T-cell (primary cell): ENCODE measurements around the gene PYGL. TPM values are rescaled to one million over a fixed set of nuclear protein-coding genes. Genes with fewer than 3 reads are reported as not detected.
A peak's percentile ranks its signal among the peaks of the same experiment; 100 is the strongest.

Source experiments
- ATAC-seq, 4 experiments: fragments of 200-7000 bp in 3 of 4; fragments of 150-1000 bp in 1 of 4; cut with Tn5 transposase; replicated peaks in 1 of 4; 1 replicate in 3 of 4; 2 replicates in 1 of 4; pipeline ENCODE4 v1.10.0; 2021; ENCODE audit warnings: moderate library complexity in 3 of 4, mild to moderate bottlenecking in 2 of 4, moderate number of reproducible peaks in 1 of 4
- CTCF ChIA-PET, 2 donors: fragments of 300-600 bp; sonication (Branson Sonifier 250); formaldehyde crosslinking; loops; one replicate each; lab custom pipeline; 2022; ENCODE audit warnings: antibody characterized with exemption in 2 of 2; lab: Charles Lee
- POLR2A ChIA-PET, 2 donors: fragments of 300-600 bp; sonication (Branson Sonifier 250); formaldehyde crosslinking; loops; one replicate each; lab custom pipeline; 2022; ENCODE audit warnings: antibody characterized with exemption in 2 of 2; lab: Charles Lee
- DNase-seq, 35 experiments: peaks; one replicate each; pipeline versions ENCODE4 v3.0.0 to v3.0.0-alpha.2; 2013 to 2023
- H3K27ac ChIP-seq: one replicate; pipeline ENCODE4 v1.5.1; 2013; ENCODE audit warnings: low read length
- H3K27me3 ChIP-seq, 2 experiments: replicated peaks in 1 of 2; 1 replicate in 1 of 2; 2 replicates in 1 of 2; pipeline versions ENCODE4 v1.6.1 to v1.7.0; 2013; ENCODE audit warnings: low read length in 1 of 2, mixed read lengths in 1 of 2; ENCODE audit not compliant: control insufficient read depth in 2 of 2, insufficient read depth in 2 of 2; ENCODE audit errors: extremely low read depth in 1 of 2
- H3K36me3 ChIP-seq, 2 donors: 1 replicate in 1 of 2; 2 replicates in 1 of 2; pipeline versions ENCODE4 v1.6.1 to v1.7.0; 2013; ENCODE audit warnings: low read length in 1 of 2; ENCODE audit not compliant: control insufficient read depth in 2 of 2, insufficient read depth in 1 of 2; ENCODE audit errors: extremely low read depth in 1 of 2
- H3K4me1 ChIP-seq, 2 experiments: 1 replicate in 1 of 2; 2 replicates in 1 of 2; pipeline versions ENCODE4 v1.6.1 to v1.7.0; 2013; ENCODE audit warnings: low read length in 2 of 2, mixed read lengths in 1 of 2; ENCODE audit not compliant: insufficient read depth in 2 of 2, control insufficient read depth in 1 of 2; ENCODE audit errors: extremely low read depth in 1 of 2
- H3K4me3 ChIP-seq, 2 donors: 1 replicate in 1 of 2; 2 replicates in 1 of 2; pipeline versions ENCODE4 v1.5.1 to v1.7.0; 2013; ENCODE audit warnings: mild to moderate bottlenecking in 2 of 2, low read length in 1 of 2, moderate library complexity in 1 of 2; ENCODE audit not compliant: control insufficient read depth in 1 of 2; ENCODE audit errors: extremely low read depth in 1 of 2
- H3K9me3 ChIP-seq: 2 replicates; pipeline ENCODE4 v1.7.0; 2013
- H3K27ac Mint-ChIP-seq, 2 donors: one replicate each; pipeline ENCODE4 v1.8.0; 2020 to 2021; ENCODE audit warnings: mild to moderate bottlenecking in 2 of 2, mixed read lengths in 2 of 2
- H3K27me3 Mint-ChIP-seq, 2 donors: one replicate each; pipeline ENCODE4 v1.8.0; 2021 to 2022; ENCODE audit warnings: mixed read lengths in 2 of 2
- H3K36me3 Mint-ChIP-seq: one replicate; pipeline ENCODE4 v1.8.0; 2021; ENCODE audit warnings: mixed read lengths
- H3K4me1 Mint-ChIP-seq, 3 donors: one replicate each; pipeline ENCODE4 v1.8.0; 2020 to 2022; ENCODE audit warnings: mixed read lengths in 3 of 3, mild to moderate bottlenecking in 1 of 3
- H3K4me3 Mint-ChIP-seq, 3 donors: one replicate each; pipeline ENCODE4 v1.8.0; 2020 to 2022; ENCODE audit warnings: mild to moderate bottlenecking in 3 of 3, mixed read lengths in 3 of 3, moderate library complexity in 3 of 3
- H3K9me3 Mint-ChIP-seq, 3 donors: one replicate each; pipeline ENCODE4 v1.8.0; 2020 to 2022; ENCODE audit warnings: mixed read lengths in 3 of 3
- WGBS: methylation state at CpG from one replicate; pipeline ENCODE4 v1.1.5; 2013; ENCODE audit warnings: missing lambda C conversion rate; ENCODE audit not compliant: insufficient coverage; 5-methylcytosine and 5-hydroxymethylcytosine counted together
- total RNA-seq, 35 experiments: library from RNA in 6 of 35; stranded (reverse) in 6 of 35; fragments of 120-200 nt in 1 of 35; gene quantifications; one replicate each; pipeline versions ENCODE4 v1.2.1 to v1.2.4 and lab custom pipeline; 2013 to 2026

Gene PYGL
- total RNA-seq, 5 donors from 2014 or later (not counting 1 experiment from before 2014, with no cell fraction given): 0.44 to 0.90 (median 0.65) TPM

- ChIA-PET CTCF (no interaction called here), POLR2A (no interaction called here)
- Mint-ChIP-seq H3K4me3 (no peak overlapping the region), H3K36me3 (no peaks in the 10 kb centered on the region), H3K27ac (no peak overlapping the region), H3K4me1 (no peaks in the 10 kb centered on the region), H3K9me3 (no peaks in the 10 kb centered on the region), H3K27me3 (peaks cover 1 to 18% of the 10 kb centered on the region in 2 donors)
- Histone ChIP-seq H3K4me1 (no peaks in the 10 kb centered on the region), H3K9me3 (no peaks in the 10 kb centered on the region), H3K4me3 (no peak overlapping the region), H3K27ac (no peak overlapping the region), H3K27me3 (no peaks in the 10 kb centered on the region), H3K36me3 (no peaks in the 10 kb centered on the region)
- ATAC-seq (no peak), DNase-seq (no peak)
- WGBS: 86% methylated on average over 3 of the region's 5 CpGs
Measured at GRCh38 chr14:50892255-50892654, 52.0 kb downstream of the PYGL start.

- Mint-ChIP-seq H3K27me3 (peaks cover 21 to 31% of the 10 kb centered on the region in 2 donors), H3K27ac (no peak overlapping the region), H3K9me3 (no peaks in the 10 kb centered on the region), H3K4me1 (no peaks in the 10 kb centered on the region), H3K36me3 (no peaks in the 10 kb centered on the region), H3K4me3 (no peak overlapping the region)
- Histone ChIP-seq H3K9me3 (no peaks in the 10 kb centered on the region), H3K4me3 (no peak overlapping the region), H3K27ac (no peak overlapping the region), H3K27me3 (peaks cover 0 to 16% of the 10 kb centered on the region in 2 experiments), H3K4me1 (no peaks in the 10 kb centered on the region), H3K36me3 (no peaks in the 10 kb centered on the region)
- DNase-seq: no peak
- POLR2A ChIA-PET: no interaction called here
- CTCF ChIA-PET: no interaction called here
- no peak for ATAC-seq
Measured at GRCh38 chr14:50887476-50887875, 56.8 kb downstream of the PYGL start.

- ATAC-seq (no peak), DNase-seq (no peak)
- H3K4me3 Mint-ChIP-seq: no peak overlapping the region
- no CpG with 5 or more reads among the region's 1 CpG for WGBS
- no peaks in the 10 kb centered on the region for H3K36me3 Mint-ChIP-seq
- no peak overlapping the region for H3K27ac ChIP-seq
- H3K27me3 ChIP-seq: peaks cover 0 to 21% of the 10 kb centered on the region in 2 experiments
- ChIA-PET CTCF (interaction anchor here in 1 of 2 donors (0.6 kb wide), 1 partner anchor 23 kb away, joined by 4 read pairs; no protein-coding TSS in a partner anchor), POLR2A (interaction anchor here in 1 of 2 donors (0.6 kb wide), 1 partner anchor 1215 kb away, joined by 3 read pairs; no protein-coding TSS in a partner anchor)
- no peaks in the 10 kb centered on the region for H3K36me3 ChIP-seq
- no peak overlapping the region for H3K27ac Mint-ChIP-seq
- no peaks in the 10 kb centered on the region for H3K9me3 ChIP-seq
- no peaks in the 10 kb centered on the region for H3K4me1 ChIP-seq
- H3K4me1 Mint-ChIP-seq: no peaks in the 10 kb centered on the region
- H3K9me3 Mint-ChIP-seq: no peaks in the 10 kb centered on the region
- H3K27me3 Mint-ChIP-seq: peaks cover 30 to 39% of the 10 kb centered on the region in 2 donors
- no peak overlapping the region for H3K4me3 ChIP-seq
Measured at GRCh38 chr14:50883827-50884197, 60.5 kb downstream of the PYGL start.

- Mint-ChIP-seq H3K9me3 (no peaks in the 10 kb centered on the region), H3K36me3 (no peaks in the 10 kb centered on the region), H3K4me1 (no peaks in the 10 kb centered on the region), H3K4me3 (no peak overlapping the region), H3K27me3 (peaks cover 30 to 38% of the 10 kb centered on the region in 2 donors), H3K27ac (no peak overlapping the region)
- ChIA-PET CTCF (interaction anchor here (0.5 to 0.6 kb wide), 4 partner anchors 9 to 1424 kb away, joined by 4 to 5 read pairs (median 4); no protein-coding TSS in a partner anchor), POLR2A (interaction anchor here in 1 of 2 donors (0.6 kb wide), 1 partner anchor 1216 kb away, joined by 3 read pairs; no protein-coding TSS in a partner anchor)
- no peaks in the 10 kb centered on the region for H3K4me1 ChIP-seq
- H3K9me3 ChIP-seq: no peaks in the 10 kb centered on the region
- no peak overlapping the region for H3K4me3 ChIP-seq
- ATAC-seq (no peak), DNase-seq (no peak)
- no peak overlapping the region for H3K27ac ChIP-seq
- WGBS: 91% methylated on average over 2 of the region's 8 CpGs
- no peaks in the 10 kb centered on the region for H3K36me3 ChIP-seq
- H3K27me3 ChIP-seq: peaks cover 0 to 21% of the 10 kb centered on the region in 2 experiments
Measured at GRCh38 chr14:50882932-50883826, 61.1 kb downstream of the PYGL start.

GRCh38 chr14:50875359-50876070, 68.8 kb downstream of the PYGL start:
- H3K27me3 ChIP-seq: peaks cover 4 to 23% of the 10 kb centered on the region in 2 experiments
- H3K4me1 Mint-ChIP-seq: peaks cover 34 to 45% (median 43%) of the 10 kb centered on the region in 3 donors
- no peak overlapping the region for H3K27ac ChIP-seq
- peak in 32 of 35 experiments; percentile 19 to 67 (median 33) for DNase-seq
- POLR2A ChIA-PET: no interaction called here
- no peaks in the 10 kb centered on the region for H3K36me3 Mint-ChIP-seq
- H3K9me3 ChIP-seq: no peaks in the 10 kb centered on the region
- H3K27me3 Mint-ChIP-seq: peaks cover 36 to 39% of the 10 kb centered on the region in 2 donors
- peak; percentile 86 to 97 (median 90) for ATAC-seq
- H3K4me3 ChIP-seq: no peak overlapping the region
- no peaks in the 10 kb centered on the region for H3K36me3 ChIP-seq
- H3K4me1 ChIP-seq: peaks cover 11 to 23% of the 10 kb centered on the region in 2 experiments
- H3K9me3 Mint-ChIP-seq: no peaks in the 10 kb centered on the region
- no peak overlapping the region for H3K27ac Mint-ChIP-seq
- WGBS: 0% methylated on average over 1 of the region's 7 CpGs
- CTCF ChIA-PET: interaction anchor here (0.6 to 1.7 kb wide), 7 partner anchors 10 to 333 kb away, joined by 3 to 12 read pairs (median 4); no protein-coding TSS in a partner anchor
- H3K4me3 Mint-ChIP-seq: peak overlapping the region in 2 of 3 donors; percentile 52 to 63

GRCh38 chr14:50874757-50875156, 69.5 kb downstream of the PYGL start:
- Histone ChIP-seq H3K4me1 (peaks cover 11 to 23% of the 10 kb centered on the region in 2 experiments), H3K4me3 (no peak overlapping the region), H3K27ac (no peak overlapping the region), H3K27me3 (peaks cover 8 to 26% of the 10 kb centered on the region in 2 experiments), H3K36me3 (no peaks in the 10 kb centered on the region), H3K9me3 (no peaks in the 10 kb centered on the region)
- no peaks in the 10 kb centered on the region for H3K9me3 Mint-ChIP-seq
- WGBS: no CpG with 5 or more reads among the region's 2 CpGs
- H3K4me1 Mint-ChIP-seq: peaks cover 34 to 46% (median 45%) of the 10 kb centered on the region in 3 donors
- H3K27me3 Mint-ChIP-seq: peaks cover 41 to 45% of the 10 kb centered on the region in 2 donors
- no peak for DNase-seq
- ChIA-PET CTCF (interaction anchor here (0.6 to 1.7 kb wide), 5 partner anchors 9 to 332 kb away, joined by 3 to 6 read pairs (median 4); no protein-coding TSS in a partner anchor), POLR2A (no interaction called here)
- no peak for ATAC-seq
- peak overlapping the region in 1 of 2 donors; percentile 21 for H3K27ac Mint-ChIP-seq
- no peaks in the 10 kb centered on the region for H3K36me3 Mint-ChIP-seq
- peak overlapping the region; percentile 21 to 63 (median 52) for H3K4me3 Mint-ChIP-seq
